ENCODE data around the gene ACCSL.

- TF ChIP-seq CTCF (IDR thresholded peaks at IDR 0.05) (no peak), EZH2 (IDR thresholded peaks at IDR 0.05; ENCODE audit: borderline replicate concordance, insufficient read depth, low read depth, low read length, poor library complexity, severe bottlenecking) (no peak)
Measured at GRCh38 chr11:44033856-44034255, 13.9 kb upstream of the ACCSL start.

Measured in B cell (primary cell).